Heart left ventricle (tissue), 16 donors: ENCODE measurements around the gene OPCML. TPM values are rescaled to one million over a fixed set of nuclear protein-coding genes. Genes with fewer than 3 reads are reported as not detected.

Source experiments
- ATAC-seq, 4 donors: fragments of 200-7000 bp; cut with Tn5 transposase; one replicate each; pipeline ENCODE4 v1.9.1; 2020 to 2022; ENCODE audit warnings: moderate library complexity in 4 of 4, mild to moderate bottlenecking in 3 of 4, moderate number of reproducible peaks in 1 of 4
- DNase-seq, 5 donors: peaks; one replicate each; pipeline ENCODE4 v3.0.0-alpha.2; 2020
- H3K27ac ChIP-seq, 12 donors: fragments of 200-600 bp; sonication (generic) in 4 of 12; one replicate each; pipeline versions ENCODE4 v1.5.0 to v1.8.0; 2016 to 2022; ENCODE audit warnings: mild to moderate bottlenecking in 2 of 12
- H3K27me3 ChIP-seq, 9 donors: fragments of 200-600 bp; sonication (generic) in 2 of 9; one replicate each; pipeline versions ENCODE4 v1.5.1 to v1.8.0; 2016 to 2022; ENCODE audit warnings: mild to moderate bottlenecking in 3 of 9
- H3K36me3 ChIP-seq, 9 donors: fragments of 200-600 bp; sonication (generic) in 2 of 9; one replicate each; pipeline versions ENCODE4 v1.5.0 to v1.8.0; 2018 to 2022; ENCODE audit warnings: mild to moderate bottlenecking in 2 of 9
- H3K4me1 ChIP-seq, 12 donors: fragments of 200-600 bp; sonication (generic) in 4 of 12; one replicate each; pipeline versions ENCODE4 v1.5.0 to v1.8.0; 2016 to 2022; ENCODE audit warnings: mild to moderate bottlenecking in 3 of 12
- H3K4me3 ChIP-seq, 12 donors: fragments of 200-600 bp; sonication (generic) in 4 of 12; one replicate each; pipeline versions ENCODE4 v1.5.0 to v1.8.0; 2017 to 2022; ENCODE audit warnings: mild to moderate bottlenecking in 9 of 12, moderate library complexity in 4 of 12
- H3K9me3 ChIP-seq, 12 donors: fragments of 200-600 bp; sonication (generic) in 4 of 12; one replicate each; pipeline versions ENCODE4 v1.5.0 to v1.8.0; 2016 to 2022; ENCODE audit warnings: mild to moderate bottlenecking in 1 of 12
- CTCF ChIP-seq, 12 donors: fragments of 200-600 bp; sonication (generic) in 4 of 12; IDR thresholded peaks; one replicate each; pipeline versions ENCODE4 v1.5.0 to v1.8.0; 2018 to 2022; ENCODE audit warnings: antibody characterized with exemption in 12 of 12, mild to moderate bottlenecking in 5 of 12
- POLR2A ChIP-seq, 2 donors: fragments of 450-650 bp; IDR thresholded peaks; one replicate each; pipeline ENCODE4 v1.6.1; 2017; ENCODE audit warnings: antibody characterized with exemption in 2 of 2, mild to moderate bottlenecking in 2 of 2, moderate library complexity in 2 of 2
- WGBS, 4 donors: extraction: QIAGEN DNeasy Blood & Tissue Kit in 2 of 4; methylation state at CpG; one replicate each; pipeline versions ENCODE4 v1.1.5 to v1.1.7; 2013 to 2018; 5-methylcytosine and 5-hydroxymethylcytosine counted together
- intact Hi-C, 10 donors: fragments of 100-400 bp; cut with DNase I; formaldehyde crosslinking; loops; one replicate each; pipeline versions ENCODE4 v1.11.1 to v1.14.2; 2022
- polyA plus RNA-seq, 2 donors: library from polyadenylated mRNA; stranded (reverse); fragments of 200-250 nt; gene quantifications; one replicate each; pipeline ENCODE4 v1.2.3, GENCODE V29; 2013
- total RNA-seq, 9 donors: library from RNA; depleted of rRNA in 2 of 9; stranded (reverse); fragments of >200 nt in 2 of 9; fragmentation: NEBNext Ultra II Directional in 3 of 9; extraction: Animal tissue kit (Norgen Biotek cat#: 25700) in 3 of 9; gene quantifications; one replicate each; pipeline versions ENCODE4 v1.1.0 to v1.2.4, GENCODE V29; 2016 to 2023
- donor health status: ischemic (EF 13 %, LVEDD 7.1; RV severe dilation, severe dysfunction).
- donor health status: healthy with polysubstance abuse.
- donor health status: DM: no; HTN: yes; CAD: no.
- donor health status: DM: no; HTN: no; CAD: no.
- donor health status: ischemic (EF 25% LVEDD 6.9; RV normal size, moderate dysfunction).
- donor health status: ischemic (EF 25% LVEDD 5.7; RV mildly dilated, moderate dysfunction).
- donor health status: healthy.
- donor health status: DM: yes; HTN: yes; CAD: no.
- donor health status: ischemic (EF 35%, LVEDD 5.7; RV mildly dilated, moderate dysfunction).
- donor health status: nonischemic (EF 11% LVEDD 7.7; RV severe dilation, severe dysfunction).
- donor health status: DM: yes; HTN: yes; CAD: no.
- donor health status: PGD.
- donor health status: ischemic (EF 29% LVEDD 5.4; RV normal size, mild dysfunction).
- donor health status: nonischemic (EF 23%, LVEDD 6.1; RV moderate dilation, normal function).

The OPCML gene
- total and polyA plus RNA-seq, 11 donors: 0.04 to 1.3 (median 0.23) TPM; not detected in 3

DNA sequence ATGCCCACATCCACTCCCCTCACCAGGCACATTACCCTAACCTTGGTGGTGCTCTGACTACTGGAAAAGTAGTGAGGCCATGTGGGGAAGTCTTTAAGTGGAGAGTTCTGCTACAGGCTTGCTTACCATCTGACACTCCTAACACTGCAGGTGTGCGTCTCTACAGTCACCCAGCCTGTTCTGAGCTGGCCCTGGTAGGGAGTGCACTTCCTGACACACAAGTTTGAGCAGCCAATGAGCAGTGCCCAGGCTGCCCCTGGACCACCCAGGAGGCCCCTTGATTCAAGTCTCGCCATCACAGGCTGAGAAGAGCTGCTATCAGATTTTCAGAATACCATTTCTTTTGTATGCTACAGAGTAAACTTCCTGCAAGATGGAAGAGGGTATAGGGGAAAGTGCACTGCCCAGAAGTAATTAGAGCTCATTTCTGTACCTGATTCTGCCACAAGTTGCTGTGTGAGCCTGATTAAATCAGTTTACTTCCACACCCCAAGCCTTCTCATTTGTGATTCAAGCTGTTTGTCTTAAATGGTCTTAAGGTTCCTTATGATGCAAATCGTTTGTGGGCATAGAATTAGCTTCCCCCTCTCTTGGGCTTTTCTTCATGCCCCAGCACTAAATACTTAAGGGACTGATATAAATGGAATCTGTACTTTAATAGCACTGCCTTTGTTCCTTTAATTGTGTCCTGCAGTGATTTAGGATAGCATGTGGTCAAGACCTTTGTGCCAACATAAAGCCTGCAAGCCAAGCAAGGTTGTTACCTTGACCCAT, 22.2 kb downstream of the OPCML start:
- no peak for TF ChIP-seq CTCF (IDR thresholded peaks at IDR 0.05)
- no peak for TF ChIP-seq POLR2A (IDR thresholded peaks at IDR 0.05)
- H3K9me3 ChIP-seq: no peaks in the 10 kb centered on the region
- H3K4me3 ChIP-seq: no peak overlapping the region
- WGBS, 4 donors: 61 to 67% (median 66%) methylated on average over 3 of the region's 3 CpGs
- H3K36me3 ChIP-seq: no peaks in the 10 kb centered on the region
- no peak overlapping the region for H3K27ac ChIP-seq
- H3K27me3 ChIP-seq: peaks cover 0 to 4% (median 0%) of the 10 kb centered on the region in 9 donors
- DNase-seq (no peak), ATAC-seq (no peak)
- intact Hi-C loops: no loop called here
- no peaks in the 10 kb centered on the region for H3K4me1 ChIP-seq

DNA sequence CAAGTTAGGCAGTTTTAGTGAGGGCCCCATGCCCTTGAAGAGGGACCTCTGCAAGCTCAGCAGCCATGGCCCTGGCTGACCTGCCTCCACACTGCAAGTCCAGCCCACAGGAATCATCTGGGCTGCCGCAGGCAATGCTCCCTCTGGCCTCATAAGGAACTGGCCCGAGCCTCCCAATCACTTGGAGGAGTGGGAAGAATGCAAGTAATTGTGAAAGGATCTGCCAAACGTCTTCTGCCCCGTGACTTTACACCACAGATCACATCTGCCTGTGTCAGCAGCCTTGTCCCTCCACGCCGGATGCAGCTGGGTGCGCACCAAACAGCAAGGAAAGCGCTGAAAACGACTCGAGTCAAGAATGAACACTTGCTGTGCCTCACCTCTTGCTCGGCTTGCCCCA, 23.8 kb downstream of the OPCML start:
- Histone ChIP-seq H3K4me3 (no peak overlapping the region), H3K9me3 (no peaks in the 10 kb centered on the region), H3K27ac (no peak overlapping the region), H3K36me3 (no peaks in the 10 kb centered on the region), H3K4me1 (no peaks in the 10 kb centered on the region), H3K27me3 (peaks cover 0 to 13% (median 0%) of the 10 kb centered on the region in 9 donors)
- TF ChIP-seq CTCF (IDR thresholded peaks at IDR 0.05): no peak
- no peak for TF ChIP-seq POLR2A (IDR thresholded peaks at IDR 0.05)
- intact Hi-C loops: no loop called here
- 69 to 80% (median 76%) methylated on average over 11 of the region's 11 CpGs for WGBS, 4 donors
- ATAC-seq (peak in 2 of 4 donors; percentile 36 to 65), DNase-seq (no peak)

- Histone ChIP-seq H3K4me1 (peaks cover 0 to 6% (median 0%) of the 10 kb centered on the region in 12 donors), H3K36me3 (no peaks in the 10 kb centered on the region), H3K9me3 (no peaks in the 10 kb centered on the region), H3K27ac (no peak overlapping the region), H3K27me3 (peaks cover 0 to 13% (median 0%) of the 10 kb centered on the region in 9 donors), H3K4me3 (no peak overlapping the region)
- intact Hi-C loops: no loop called here
- no peak for ATAC-seq
- no peak for DNase-seq
- no peak for TF ChIP-seq POLR2A (IDR thresholded peaks at IDR 0.05)
- TF ChIP-seq CTCF (IDR thresholded peaks at IDR 0.05): no peak
- WGBS, 4 donors: 69 to 92% (median 90%) methylated on average over 4 of the region's 4 CpGs
Measured at GRCh38 chr11:133507185-133507584, 25.1 kb downstream of the OPCML start.

DNA sequence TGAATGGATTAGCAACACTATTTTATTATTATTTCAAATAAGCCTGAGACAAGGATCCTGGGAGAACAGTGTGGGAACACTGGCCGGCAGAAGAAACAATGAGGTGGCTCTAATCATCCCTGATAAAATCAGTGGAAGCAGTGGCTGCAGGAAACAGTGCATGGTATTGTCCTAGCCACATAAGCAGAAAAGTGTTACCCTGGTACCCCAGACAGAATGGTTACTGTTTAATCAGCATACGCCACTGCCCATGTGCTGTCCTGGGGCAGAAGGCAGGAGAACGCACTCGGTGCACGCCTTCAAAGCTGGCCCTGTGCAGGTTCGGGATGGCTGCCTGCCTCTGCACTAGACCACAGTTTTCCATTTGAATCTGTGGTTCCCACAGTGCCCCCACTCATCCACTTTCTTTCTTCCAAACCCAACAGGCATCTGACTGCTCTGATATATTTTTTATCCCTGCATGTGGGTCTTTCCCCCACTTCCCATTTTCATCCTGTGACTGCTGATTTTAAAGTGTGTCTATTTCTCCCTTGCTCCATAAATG, 25.7 kb downstream of the OPCML start:
- no peak overlapping the region for H3K27ac ChIP-seq
- H3K9me3 ChIP-seq: no peaks in the 10 kb centered on the region
- H3K27me3 ChIP-seq: peaks cover 0 to 13% (median 0%) of the 10 kb centered on the region in 9 donors
- DNase-seq: no peak
- peaks cover 0 to 7% (median 0%) of the 10 kb centered on the region in 12 donors for H3K4me1 ChIP-seq
- no peak for TF ChIP-seq CTCF (IDR thresholded peaks at IDR 0.05)
- TF ChIP-seq POLR2A (IDR thresholded peaks at IDR 0.05): no peak
- 69 to 85% (median 78%) methylated on average over 6 of the region's 6 CpGs for whole genome bisulfite sequencing, 4 donors
- intact Hi-C loops: no loop called here
- ATAC-seq: no peak
- H3K36me3 ChIP-seq: no peaks in the 10 kb centered on the region
- H3K4me3 ChIP-seq: no peak overlapping the region
